ENCODE results near the gene METTL1. TPM values are rescaled to one million over a fixed set of nuclear protein-coding genes. Genes with fewer than 3 reads are reported as not detected.
"Not testable (repeated sequence)": the region's sequence is repeated elsewhere in the genome, so short reads cannot be mapped to it uniquely, and the experiment has no call there.

METTL1 gene
- total RNA-seq, 1 donor from 2014 or later = 37.8 TPM

DNA sequence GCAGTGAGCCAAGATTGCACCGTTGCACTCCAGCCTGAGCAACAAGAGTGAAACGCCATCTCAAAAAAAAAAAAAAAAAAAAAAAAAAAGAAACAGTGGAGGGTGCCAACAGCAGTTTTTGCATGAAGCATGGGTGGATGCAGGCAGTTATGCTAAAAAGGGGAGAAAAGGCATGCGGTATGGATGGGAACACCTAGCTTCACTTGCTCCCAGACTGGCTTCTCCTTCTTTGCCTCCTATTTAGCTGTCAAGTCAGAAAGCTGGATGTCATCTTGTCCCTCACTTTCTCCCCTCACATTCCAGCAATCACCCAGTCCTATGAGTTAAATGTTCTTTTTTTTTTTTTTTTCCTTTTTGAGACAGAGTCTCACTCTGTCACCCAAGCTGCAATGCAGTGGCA, 3.1 kb upstream of the METTL1 start:
- Mint-ChIP-seq H3K9me3 (no peaks in the 10 kb centered on the region), H3K36me3 (ENCODE audit: low read depth) (peaks cover 7% of the 10 kb centered on the region), H3K27me3 (ENCODE audit: low read depth) (peaks cover 6% of the 10 kb centered on the region), H3K27ac (ENCODE audit: unreplicated experiment) (no peak overlapping the region), H3K4me1 (peaks cover 21% of the 10 kb centered on the region), H3K4me3 (peak overlapping the region; percentile 71)
- DNase-seq (ENCODE audit: low read depth, low spot score) = no peak
- no peak for TF ChIP-seq CTCF (conservative IDR thresholded peaks at IDR 0.05)

GRCh38 chr12:57774634-57775033, 2.7 kb upstream of the METTL1 start:
- H3K9me3 Mint-ChIP-seq; H3K27me3 Mint-ChIP-seq (ENCODE audit: low read depth); H3K36me3 Mint-ChIP-seq (ENCODE audit: low read depth); H3K27ac Mint-ChIP-seq (ENCODE audit: unreplicated experiment); DNase-seq (ENCODE audit: low read depth, low spot score): not testable (repeated sequence)
- H3K4me1 Mint-ChIP-seq = peaks cover 21% of the 10 kb centered on the region
- H3K4me3 Mint-ChIP-seq = peak overlapping the region; percentile 74

DNA sequence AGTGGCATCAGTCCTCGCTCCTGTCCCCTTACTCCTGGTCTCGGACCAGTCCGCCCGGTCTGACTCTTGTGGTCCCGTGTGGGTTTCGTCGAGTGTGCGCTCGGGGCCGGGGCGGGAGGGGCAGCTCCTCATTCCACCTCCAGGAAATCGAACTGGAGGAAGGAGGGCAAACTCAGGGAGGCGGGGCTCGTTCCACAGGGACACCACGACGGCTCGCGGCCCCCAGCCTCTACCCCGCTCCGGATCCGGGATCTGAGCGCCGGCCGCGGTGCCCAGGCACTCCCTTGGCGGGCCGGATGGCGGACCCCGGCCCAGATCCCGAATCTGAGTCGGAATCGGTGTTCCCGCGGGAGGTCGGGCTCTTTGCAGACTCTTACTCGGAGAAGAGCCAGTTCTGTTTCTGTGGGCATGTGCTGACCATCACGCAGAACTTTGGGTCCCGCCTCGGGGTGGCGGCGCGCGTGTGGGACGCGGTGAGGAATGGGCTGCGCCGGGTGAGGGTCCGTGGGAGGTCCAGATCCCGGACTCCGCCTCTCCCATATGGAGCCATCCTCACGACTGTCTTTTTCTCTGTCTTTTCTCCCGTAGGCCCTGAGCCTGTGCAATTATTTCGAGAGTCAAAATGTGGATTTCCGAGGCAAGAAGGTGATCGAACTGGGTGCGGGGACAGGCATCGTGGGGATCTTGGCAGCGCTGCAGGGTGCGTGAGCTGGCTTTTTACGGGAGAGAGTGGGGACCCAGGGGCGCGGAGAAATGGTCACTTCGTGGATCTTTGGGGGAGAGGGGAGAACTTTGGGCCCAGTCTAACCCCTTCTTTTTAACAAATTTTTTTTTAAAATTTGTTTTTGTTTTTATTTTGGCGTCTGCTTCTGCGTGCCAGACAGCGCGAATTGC, 771 bp upstream of the METTL1 start, which contains the start of gene EEF1AKMT3:
Gene EEF1AKMT3 (plus strand): TSS at position 186 of the 894 bp plus-strand sequence. CDS start 111 bp downstream, at position 297.
- Mint-ChIP-seq H3K27ac (ENCODE audit: unreplicated experiment) (peak within 1 kb of the TSS; percentile 100), H3K4me3 (peak within 1 kb of the TSS; percentile 99), H3K9me3 (no peaks in the 10 kb centered on the region), H3K4me1 (peaks cover 21% of the 10 kb centered on the region), H3K36me3 (ENCODE audit: low read depth) (peaks cover 14% of the 10 kb centered on the region), H3K27me3 (ENCODE audit: low read depth) (peaks cover 19% of the 10 kb centered on the region)
- TF ChIP-seq CTCF (conservative IDR thresholded peaks at IDR 0.05) = no peak
- DNase-seq (ENCODE audit: low read depth, low spot score) = peak; percentile 34

GRCh38 chr12:57771236-57771872, 551 bp downstream of the METTL1 start:
- TF ChIP-seq CTCF (conservative IDR thresholded peaks at IDR 0.05) = no peak
- Mint-ChIP-seq H3K4me1 (peaks cover 28% of the 10 kb centered on the region), H3K27ac (ENCODE audit: unreplicated experiment) (peak overlapping the region; percentile 100), H3K27me3 (ENCODE audit: low read depth) (peaks cover 32% of the 10 kb centered on the region), H3K9me3 (no peaks in the 10 kb centered on the region), H3K4me3 (peak overlapping the region; percentile 99), H3K36me3 (ENCODE audit: low read depth) (peaks cover 14% of the 10 kb centered on the region)
- DNase-seq (ENCODE audit: low read depth, low spot score) = peak; percentile 75

GRCh38 chr12:57770734-57771133, 1.2 kb downstream of the METTL1 start:
- peak overlapping the region; percentile 66 for H3K4me3 Mint-ChIP-seq
- no peak for TF ChIP-seq CTCF (conservative IDR thresholded peaks at IDR 0.05)
- no peaks in the 10 kb centered on the region for H3K9me3 Mint-ChIP-seq
- DNase-seq (ENCODE audit: low read depth, low spot score) = no peak
- H3K4me1 Mint-ChIP-seq = peaks cover 29% of the 10 kb centered on the region
- peaks cover 12% of the 10 kb centered on the region for H3K36me3 Mint-ChIP-seq (ENCODE audit: low read depth)
- no peak overlapping the region for H3K27ac Mint-ChIP-seq (ENCODE audit: unreplicated experiment)
- H3K27me3 Mint-ChIP-seq (ENCODE audit: low read depth) = peaks cover 38% of the 10 kb centered on the region

GRCh38 chr12:57769594-57769993, 2.3 kb downstream of the METTL1 start:
- DNase-seq (ENCODE audit: low read depth, low spot score) = no peak
- H3K27me3 Mint-ChIP-seq (ENCODE audit: low read depth) = peaks cover 50% of the 10 kb centered on the region
- H3K9me3 Mint-ChIP-seq = no peaks in the 10 kb centered on the region
- H3K4me3 Mint-ChIP-seq = peak overlapping the region; percentile 58
- TF ChIP-seq CTCF (conservative IDR thresholded peaks at IDR 0.05) = no peak
- H3K36me3 Mint-ChIP-seq (ENCODE audit: low read depth) = peaks cover 10% of the 10 kb centered on the region
- H3K27ac Mint-ChIP-seq (ENCODE audit: unreplicated experiment) = no peak overlapping the region
- H3K4me1 Mint-ChIP-seq = peaks cover 27% of the 10 kb centered on the region
